WTC11 (cell line): Measurements from ENCODE around the gene ATP6V0D1.
A peak's percentile ranks its signal among the peaks of the same experiment; 100 is the strongest.

ENCODE experiments used
- ESRRA ChIP-seq: sonication (generic); formaldehyde crosslinking; IDR thresholded peaks from 2 replicates; pipeline ENCODE4 v1.8.1; 2022; ENCODE audit warnings: mild to moderate bottlenecking, missing genetic modification reagents, borderline replicate concordance
- FOXJ3 ChIP-seq: sonication (generic); formaldehyde crosslinking; IDR thresholded peaks from 2 replicates; pipeline ENCODE4 v1.9.0; 2021; ENCODE audit warnings: missing genetic modification reagents, mild to moderate bottlenecking, borderline replicate concordance
- NFYB ChIP-seq: sonication (generic); formaldehyde crosslinking; conservative IDR thresholded peaks from 2 replicates; pipeline ENCODE4 v1.8.0; 2022; ENCODE audit warnings: low read depth, missing genetic modification reagents
- NR3C1 ChIP-seq: sonication (generic); formaldehyde crosslinking; conservative IDR thresholded peaks from 2 replicates; pipeline ENCODE4 v1.8.1; 2023; ENCODE audit warnings: low read depth, mild to moderate bottlenecking, missing genetic modification reagents
- PRRX2 ChIP-seq: fragments of 250-450 bp; sonication (Bioruptor Pico); IDR thresholded peaks from 2 replicates; pipeline ENCODE4 v1.8.0; 2021; ENCODE audit warnings: mild to moderate bottlenecking
- SMAD4 ChIP-seq: sonication (generic); formaldehyde crosslinking; IDR thresholded peaks from 2 replicates; pipeline ENCODE4 v1.8.0; 2022; ENCODE audit warnings: mild to moderate bottlenecking, missing genetic modification reagents
- ZNF232 ChIP-seq: sonication (generic); formaldehyde crosslinking; IDR thresholded peaks from 2 replicates; pipeline ENCODE4 v1.8.0; 2022; ENCODE audit warnings: mild to moderate bottlenecking, missing genetic modification reagents
- TF ChIP-seq, protein P1 (sequence below): fragments of 200-600 bp; IDR thresholded peaks from 2 replicates; pipeline ENCODE4 v1.8.0; 2022; ENCODE audit warnings: antibody characterized with exemption
- TF ChIP-seq, protein P2 (sequence below): sonication (generic); formaldehyde crosslinking; conservative IDR thresholded peaks from 2 replicates; pipeline ENCODE4 v1.8.1; 2023; ENCODE audit warnings: mild to moderate bottlenecking, low read depth, missing genetic modification reagents, moderate library complexity
- TF ChIP-seq, protein P3 (sequence below): sonication (generic); formaldehyde crosslinking; IDR thresholded peaks from 2 replicates; pipeline ENCODE4 v1.8.0; 2023; ENCODE audit warnings: missing genetic modification reagents, mild to moderate bottlenecking, borderline replicate concordance
- TF ChIP-seq, protein P4 (sequence below): fragments of 250-450 bp; sonication (Bioruptor Pico); IDR thresholded peaks from 2 replicates; pipeline ENCODE4 v1.8.0; 2021; ENCODE audit warnings: mild to moderate bottlenecking
- TF ChIP-seq, protein P5 (sequence below): sonication (generic); formaldehyde crosslinking; IDR thresholded peaks from 2 replicates; pipeline ENCODE4 v1.8.0; 2022; ENCODE audit warnings: mild to moderate bottlenecking, missing genetic modification reagents
- TF ChIP-seq, protein P6 (sequence below): sonication (generic); formaldehyde crosslinking; IDR thresholded peaks from 2 replicates; pipeline ENCODE4 v1.8.0; 2022; ENCODE audit warnings: mild to moderate bottlenecking, missing genetic modification reagents
- TF ChIP-seq, protein P7 (sequence below): sonication (generic); formaldehyde crosslinking; IDR thresholded peaks from 2 replicates; pipeline ENCODE4 v1.8.1; 2023; ENCODE audit warnings: mild to moderate bottlenecking, missing genetic modification reagents

DNA sequence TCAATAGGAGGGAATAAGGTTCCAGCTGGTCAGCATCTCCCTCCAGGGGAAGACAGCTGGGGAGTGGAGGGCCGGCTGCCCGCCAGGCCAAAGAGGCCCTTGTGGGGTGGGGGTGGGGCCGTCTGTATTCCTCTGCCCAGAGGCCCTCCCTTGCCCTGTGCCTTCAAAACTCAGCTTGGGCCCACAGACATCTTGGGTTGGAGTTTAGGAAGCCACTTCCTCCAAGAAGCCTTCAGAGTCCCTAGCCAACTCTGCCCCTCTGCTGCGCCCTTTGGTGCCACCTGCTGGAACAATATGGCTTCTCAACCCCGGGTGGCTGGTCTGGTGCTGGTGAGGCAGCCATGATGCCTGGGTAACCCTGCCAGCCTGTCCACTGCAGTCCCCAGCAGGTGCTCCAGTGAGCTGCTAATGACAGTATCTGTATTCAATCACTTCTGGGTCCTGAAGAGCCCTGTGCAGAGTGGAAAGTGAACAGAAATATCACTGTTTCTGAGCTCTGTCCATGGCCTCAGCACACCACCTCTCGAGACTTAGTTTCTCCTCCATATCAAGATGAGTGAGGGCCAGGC lies 33.4 kb downstream of the ATP6V0D1 start:
- TF ChIP-seq, protein P1, sequence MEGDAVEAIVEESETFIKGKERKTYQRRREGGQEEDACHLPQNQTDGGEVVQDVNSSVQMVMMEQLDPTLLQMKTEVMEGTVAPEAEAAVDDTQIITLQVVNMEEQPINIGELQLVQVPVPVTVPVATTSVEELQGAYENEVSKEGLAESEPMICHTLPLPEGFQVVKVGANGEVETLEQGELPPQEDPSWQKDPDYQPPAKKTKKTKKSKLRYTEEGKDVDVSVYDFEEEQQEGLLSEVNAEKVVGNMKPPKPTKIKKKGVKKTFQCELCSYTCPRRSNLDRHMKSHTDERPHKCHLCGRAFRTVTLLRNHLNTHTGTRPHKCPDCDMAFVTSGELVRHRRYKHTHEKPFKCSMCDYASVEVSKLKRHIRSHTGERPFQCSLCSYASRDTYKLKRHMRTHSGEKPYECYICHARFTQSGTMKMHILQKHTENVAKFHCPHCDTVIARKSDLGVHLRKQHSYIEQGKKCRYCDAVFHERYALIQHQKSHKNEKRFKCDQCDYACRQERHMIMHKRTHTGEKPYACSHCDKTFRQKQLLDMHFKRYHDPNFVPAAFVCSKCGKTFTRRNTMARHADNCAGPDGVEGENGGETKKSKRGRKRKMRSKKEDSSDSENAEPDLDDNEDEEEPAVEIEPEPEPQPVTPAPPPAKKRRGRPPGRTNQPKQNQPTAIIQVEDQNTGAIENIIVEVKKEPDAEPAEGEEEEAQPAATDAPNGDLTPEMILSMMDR = 0 out of 2 replicates have a peak, but pooled peaks have one; percentile 16
- TF ChIP-seq, protein P2, sequence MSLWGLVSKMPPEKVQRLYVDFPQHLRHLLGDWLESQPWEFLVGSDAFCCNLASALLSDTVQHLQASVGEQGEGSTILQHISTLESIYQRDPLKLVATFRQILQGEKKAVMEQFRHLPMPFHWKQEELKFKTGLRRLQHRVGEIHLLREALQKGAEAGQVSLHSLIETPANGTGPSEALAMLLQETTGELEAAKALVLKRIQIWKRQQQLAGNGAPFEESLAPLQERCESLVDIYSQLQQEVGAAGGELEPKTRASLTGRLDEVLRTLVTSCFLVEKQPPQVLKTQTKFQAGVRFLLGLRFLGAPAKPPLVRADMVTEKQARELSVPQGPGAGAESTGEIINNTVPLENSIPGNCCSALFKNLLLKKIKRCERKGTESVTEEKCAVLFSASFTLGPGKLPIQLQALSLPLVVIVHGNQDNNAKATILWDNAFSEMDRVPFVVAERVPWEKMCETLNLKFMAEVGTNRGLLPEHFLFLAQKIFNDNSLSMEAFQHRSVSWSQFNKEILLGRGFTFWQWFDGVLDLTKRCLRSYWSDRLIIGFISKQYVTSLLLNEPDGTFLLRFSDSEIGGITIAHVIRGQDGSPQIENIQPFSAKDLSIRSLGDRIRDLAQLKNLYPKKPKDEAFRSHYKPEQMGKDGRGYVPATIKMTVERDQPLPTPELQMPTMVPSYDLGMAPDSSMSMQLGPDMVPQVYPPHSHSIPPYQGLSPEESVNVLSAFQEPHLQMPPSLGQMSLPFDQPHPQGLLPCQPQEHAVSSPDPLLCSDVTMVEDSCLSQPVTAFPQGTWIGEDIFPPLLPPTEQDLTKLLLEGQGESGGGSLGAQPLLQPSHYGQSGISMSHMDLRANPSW (CRISPR knock-in tag) = no peak
- TF ChIP-seq, protein P3, sequence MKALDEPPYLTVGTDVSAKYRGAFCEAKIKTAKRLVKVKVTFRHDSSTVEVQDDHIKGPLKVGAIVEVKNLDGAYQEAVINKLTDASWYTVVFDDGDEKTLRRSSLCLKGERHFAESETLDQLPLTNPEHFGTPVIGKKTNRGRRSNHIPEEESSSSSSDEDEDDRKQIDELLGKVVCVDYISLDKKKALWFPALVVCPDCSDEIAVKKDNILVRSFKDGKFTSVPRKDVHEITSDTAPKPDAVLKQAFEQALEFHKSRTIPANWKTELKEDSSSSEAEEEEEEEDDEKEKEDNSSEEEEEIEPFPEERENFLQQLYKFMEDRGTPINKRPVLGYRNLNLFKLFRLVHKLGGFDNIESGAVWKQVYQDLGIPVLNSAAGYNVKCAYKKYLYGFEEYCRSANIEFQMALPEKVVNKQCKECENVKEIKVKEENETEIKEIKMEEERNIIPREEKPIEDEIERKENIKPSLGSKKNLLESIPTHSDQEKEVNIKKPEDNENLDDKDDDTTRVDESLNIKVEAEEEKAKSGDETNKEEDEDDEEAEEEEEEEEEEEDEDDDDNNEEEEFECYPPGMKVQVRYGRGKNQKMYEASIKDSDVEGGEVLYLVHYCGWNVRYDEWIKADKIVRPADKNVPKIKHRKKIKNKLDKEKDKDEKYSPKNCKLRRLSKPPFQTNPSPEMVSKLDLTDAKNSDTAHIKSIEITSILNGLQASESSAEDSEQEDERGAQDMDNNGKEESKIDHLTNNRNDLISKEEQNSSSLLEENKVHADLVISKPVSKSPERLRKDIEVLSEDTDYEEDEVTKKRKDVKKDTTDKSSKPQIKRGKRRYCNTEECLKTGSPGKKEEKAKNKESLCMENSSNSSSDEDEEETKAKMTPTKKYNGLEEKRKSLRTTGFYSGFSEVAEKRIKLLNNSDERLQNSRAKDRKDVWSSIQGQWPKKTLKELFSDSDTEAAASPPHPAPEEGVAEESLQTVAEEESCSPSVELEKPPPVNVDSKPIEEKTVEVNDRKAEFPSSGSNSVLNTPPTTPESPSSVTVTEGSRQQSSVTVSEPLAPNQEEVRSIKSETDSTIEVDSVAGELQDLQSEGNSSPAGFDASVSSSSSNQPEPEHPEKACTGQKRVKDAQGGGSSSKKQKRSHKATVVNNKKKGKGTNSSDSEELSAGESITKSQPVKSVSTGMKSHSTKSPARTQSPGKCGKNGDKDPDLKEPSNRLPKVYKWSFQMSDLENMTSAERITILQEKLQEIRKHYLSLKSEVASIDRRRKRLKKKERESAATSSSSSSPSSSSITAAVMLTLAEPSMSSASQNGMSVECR = no peak
- TF ChIP-seq NFYB (no peak), NR3C1 (no peak), ESRRA (CRISPR knock-in tag) (no peak), ZNF232 (CRISPR knock-in tag) (no peak), SMAD4 (CRISPR knock-in tag) (no peak), PRRX2 (CRISPR knock-in tag) (no peak), FOXJ3 (no peak)
- TF ChIP-seq, protein P4, sequence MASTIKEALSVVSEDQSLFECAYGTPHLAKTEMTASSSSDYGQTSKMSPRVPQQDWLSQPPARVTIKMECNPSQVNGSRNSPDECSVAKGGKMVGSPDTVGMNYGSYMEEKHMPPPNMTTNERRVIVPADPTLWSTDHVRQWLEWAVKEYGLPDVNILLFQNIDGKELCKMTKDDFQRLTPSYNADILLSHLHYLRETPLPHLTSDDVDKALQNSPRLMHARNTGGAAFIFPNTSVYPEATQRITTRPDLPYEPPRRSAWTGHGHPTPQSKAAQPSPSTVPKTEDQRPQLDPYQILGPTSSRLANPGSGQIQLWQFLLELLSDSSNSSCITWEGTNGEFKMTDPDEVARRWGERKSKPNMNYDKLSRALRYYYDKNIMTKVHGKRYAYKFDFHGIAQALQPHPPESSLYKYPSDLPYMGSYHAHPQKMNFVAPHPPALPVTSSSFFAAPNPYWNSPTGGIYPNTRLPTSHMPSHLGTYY (CRISPR knock-in tag) = no peak
- TF ChIP-seq, protein P5, sequence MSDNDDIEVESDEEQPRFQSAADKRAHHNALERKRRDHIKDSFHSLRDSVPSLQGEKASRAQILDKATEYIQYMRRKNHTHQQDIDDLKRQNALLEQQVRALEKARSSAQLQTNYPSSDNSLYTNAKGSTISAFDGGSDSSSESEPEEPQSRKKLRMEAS (CRISPR knock-in tag) = no peak
- TF ChIP-seq, protein P6, sequence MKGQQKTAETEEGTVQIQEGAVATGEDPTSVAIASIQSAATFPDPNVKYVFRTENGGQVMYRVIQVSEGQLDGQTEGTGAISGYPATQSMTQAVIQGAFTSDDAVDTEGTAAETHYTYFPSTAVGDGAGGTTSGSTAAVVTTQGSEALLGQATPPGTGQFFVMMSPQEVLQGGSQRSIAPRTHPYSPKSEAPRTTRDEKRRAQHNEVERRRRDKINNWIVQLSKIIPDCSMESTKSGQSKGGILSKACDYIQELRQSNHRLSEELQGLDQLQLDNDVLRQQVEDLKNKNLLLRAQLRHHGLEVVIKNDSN (CRISPR knock-in tag) = no peak
- TF ChIP-seq, protein P7, sequence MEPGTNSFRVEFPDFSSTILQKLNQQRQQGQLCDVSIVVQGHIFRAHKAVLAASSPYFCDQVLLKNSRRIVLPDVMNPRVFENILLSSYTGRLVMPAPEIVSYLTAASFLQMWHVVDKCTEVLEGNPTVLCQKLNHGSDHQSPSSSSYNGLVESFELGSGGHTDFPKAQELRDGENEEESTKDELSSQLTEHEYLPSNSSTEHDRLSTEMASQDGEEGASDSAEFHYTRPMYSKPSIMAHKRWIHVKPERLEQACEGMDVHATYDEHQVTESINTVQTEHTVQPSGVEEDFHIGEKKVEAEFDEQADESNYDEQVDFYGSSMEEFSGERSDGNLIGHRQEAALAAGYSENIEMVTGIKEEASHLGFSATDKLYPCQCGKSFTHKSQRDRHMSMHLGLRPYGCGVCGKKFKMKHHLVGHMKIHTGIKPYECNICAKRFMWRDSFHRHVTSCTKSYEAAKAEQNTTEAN (CRISPR knock-in tag) = no peak
